ENCODE measurements around the gene WDR17.

- no peak for TF ChIP-seq CTCF (IDR thresholded peaks at IDR 0.05)
- TF ChIP-seq POLR2A (IDR thresholded peaks at IDR 0.05): no peak
Measured at GRCh38 chr4:176032454-176032853, 33.2 kb upstream of the WDR17 start.
